HG03460 (cell line): Measurements from ENCODE around the gene ZP4.
A peak's percentile ranks its signal among the peaks of the same experiment; 100 is the strongest.

ENCODE experiments used
- ATAC-seq: cut with Tn5 transposase; IDR thresholded peaks from one replicate; pipeline ENCODE4 v1.9.1; 2021; ENCODE audit not compliant: unreplicated experiment

Gene ZP4, protein sequence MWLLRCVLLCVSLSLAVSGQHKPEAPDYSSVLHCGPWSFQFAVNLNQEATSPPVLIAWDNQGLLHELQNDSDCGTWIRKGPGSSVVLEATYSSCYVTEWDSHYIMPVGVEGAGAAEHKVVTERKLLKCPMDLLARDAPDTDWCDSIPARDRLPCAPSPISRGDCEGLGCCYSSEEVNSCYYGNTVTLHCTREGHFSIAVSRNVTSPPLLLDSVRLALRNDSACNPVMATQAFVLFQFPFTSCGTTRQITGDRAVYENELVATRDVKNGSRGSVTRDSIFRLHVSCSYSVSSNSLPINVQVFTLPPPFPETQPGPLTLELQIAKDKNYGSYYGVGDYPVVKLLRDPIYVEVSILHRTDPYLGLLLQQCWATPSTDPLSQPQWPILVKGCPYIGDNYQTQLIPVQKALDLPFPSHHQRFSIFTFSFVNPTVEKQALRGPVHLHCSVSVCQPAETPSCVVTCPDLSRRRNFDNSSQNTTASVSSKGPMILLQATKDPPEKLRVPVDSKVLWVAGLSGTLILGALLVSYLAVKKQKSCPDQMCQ

DNA sequence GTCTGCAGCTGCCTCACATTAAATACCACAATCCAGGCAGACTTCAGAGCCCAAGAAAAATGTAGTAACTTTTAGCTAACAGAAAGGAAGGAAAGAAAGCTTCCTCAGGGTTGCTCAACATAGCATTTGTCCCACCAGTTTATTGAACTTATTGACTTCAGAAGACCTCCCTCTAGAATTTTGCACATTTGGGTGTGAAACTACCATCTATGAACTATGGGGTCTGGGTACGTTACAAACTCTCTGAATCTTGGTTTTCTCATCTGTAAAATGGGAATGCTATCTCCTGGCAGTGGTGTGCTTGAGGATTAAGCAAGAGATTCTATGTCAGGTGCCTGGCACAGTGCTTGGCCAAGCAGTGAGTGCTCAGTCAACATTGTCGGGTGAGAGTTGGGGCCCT lies at the start of gene ZP4:
ZP4 (minus strand) TSS at position 101 of the 400 bp plus-strand sequence. CDS start 287 bp downstream, outside the sequence.
- ATAC-seq: no peak

DNA sequence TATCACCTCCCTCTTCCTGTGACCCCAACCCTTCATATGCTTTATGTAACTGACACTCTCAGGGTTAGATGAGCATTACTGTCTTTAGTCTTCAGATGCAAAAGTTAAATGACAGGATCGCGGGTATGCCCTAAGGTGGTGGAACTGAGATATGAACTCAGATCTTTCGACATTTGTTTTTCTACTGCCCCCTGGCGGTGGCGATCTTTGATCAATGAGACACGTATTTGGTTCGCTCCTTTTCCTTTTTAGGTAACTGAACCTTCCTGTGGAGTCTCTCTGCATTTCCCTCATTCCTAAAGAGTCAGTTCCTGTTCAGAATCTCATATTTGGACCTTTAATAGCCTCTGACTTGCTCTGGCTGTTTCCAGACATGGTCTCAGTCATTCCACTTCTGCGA lies 47.8 kb upstream of the ZP4 start:
- no peak for ATAC-seq

DNA sequence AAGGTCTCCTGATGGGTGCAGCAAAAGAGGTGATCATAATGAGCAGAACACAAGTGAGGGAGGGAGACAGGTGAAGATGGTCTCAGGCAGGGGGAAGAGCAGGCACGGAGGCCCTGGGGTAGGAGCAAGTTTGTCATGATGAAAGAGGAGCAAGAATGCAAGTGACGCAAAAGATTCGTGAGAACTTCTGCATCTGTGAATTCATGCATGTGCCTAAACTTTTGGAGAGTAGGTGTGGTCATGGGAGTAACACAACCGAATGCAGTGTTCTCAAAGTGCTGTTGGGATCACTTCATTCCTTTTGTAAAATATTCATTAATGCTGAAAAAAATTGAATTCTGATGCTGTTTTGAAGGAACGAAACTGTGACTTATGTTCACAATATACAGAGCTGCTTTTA lies 47.3 kb upstream of the ZP4 start:
- ATAC-seq: no peak

DNA sequence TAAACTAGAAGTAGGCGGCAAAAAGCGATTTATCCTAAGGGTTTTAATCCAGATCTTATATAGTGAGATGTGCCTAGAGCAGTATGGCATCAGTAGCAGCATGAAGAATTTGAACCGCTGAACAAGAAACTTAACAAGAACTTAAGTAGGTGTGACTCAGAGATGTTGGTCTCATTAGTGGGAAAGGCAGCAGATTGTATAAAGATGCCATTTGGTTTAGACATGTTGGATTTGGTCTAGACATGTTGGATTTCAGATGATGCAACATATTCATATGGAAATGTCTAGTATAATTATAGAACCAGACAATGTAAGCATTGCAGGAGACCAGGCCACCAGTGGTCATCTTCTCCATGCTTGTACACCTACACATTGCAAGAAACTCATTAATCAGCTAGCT lies 42.1 kb upstream of the ZP4 start:
- no peak for ATAC-seq

DNA sequence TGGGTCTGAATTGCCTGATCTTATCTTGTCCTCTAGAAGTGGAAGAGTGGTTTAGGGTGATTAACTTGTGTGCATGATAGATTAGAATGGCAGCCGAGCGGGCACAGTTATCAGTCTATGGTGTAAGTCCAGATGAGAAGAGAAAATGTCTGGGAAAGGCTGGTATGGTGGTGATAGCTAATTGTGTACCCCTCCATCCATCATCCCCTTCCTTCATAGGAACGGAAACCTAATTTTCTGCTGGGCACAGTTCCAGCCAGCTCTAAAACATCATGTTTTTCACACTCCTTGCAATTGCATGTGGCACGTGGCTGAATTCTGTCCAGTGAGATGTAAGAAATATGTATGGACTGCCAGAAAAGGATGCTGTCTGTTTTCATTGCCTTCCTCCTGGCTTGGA lies 40.9 kb upstream of the ZP4 start:
- no peak for ATAC-seq

DNA sequence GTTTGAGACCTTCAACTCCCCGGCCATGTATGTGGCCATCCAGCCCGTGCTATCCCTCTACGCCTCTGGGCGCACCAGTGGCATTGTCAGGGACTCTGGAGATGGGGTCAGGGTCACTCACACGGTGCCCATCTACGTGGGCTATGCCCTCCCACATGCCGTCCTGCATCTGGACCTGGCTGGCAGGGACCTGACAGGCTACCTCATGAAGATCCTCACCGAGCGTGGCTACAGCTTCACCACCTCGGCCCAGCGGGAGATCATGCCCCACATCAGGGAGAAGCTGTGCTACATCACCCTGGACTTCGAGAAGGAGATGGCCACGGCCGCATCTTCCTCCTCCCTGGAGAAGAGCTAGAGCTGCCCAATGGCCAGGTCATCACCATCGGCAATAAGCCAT lies 36.5 kb upstream of the ZP4 start:
- no peak for ATAC-seq

DNA sequence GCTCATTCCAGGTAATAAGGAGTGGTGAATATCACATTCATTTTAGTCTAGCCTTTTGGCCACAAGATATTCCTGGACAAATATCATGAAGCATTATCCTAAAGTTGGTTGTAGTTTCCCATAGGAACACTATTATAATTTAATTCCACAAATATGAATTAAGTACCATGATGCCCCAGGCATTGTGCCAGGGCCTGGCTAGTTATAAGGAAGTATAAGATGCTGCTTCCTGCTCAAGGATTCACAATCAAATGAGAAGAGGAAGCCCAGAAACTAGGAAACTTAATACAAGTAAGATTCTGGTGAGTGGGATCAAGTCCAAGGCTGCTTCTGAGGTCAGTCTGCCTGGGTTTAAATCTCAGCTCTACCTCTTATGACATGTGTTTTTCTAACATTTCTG lies 30.6 kb upstream of the ZP4 start:
- no peak for ATAC-seq

DNA sequence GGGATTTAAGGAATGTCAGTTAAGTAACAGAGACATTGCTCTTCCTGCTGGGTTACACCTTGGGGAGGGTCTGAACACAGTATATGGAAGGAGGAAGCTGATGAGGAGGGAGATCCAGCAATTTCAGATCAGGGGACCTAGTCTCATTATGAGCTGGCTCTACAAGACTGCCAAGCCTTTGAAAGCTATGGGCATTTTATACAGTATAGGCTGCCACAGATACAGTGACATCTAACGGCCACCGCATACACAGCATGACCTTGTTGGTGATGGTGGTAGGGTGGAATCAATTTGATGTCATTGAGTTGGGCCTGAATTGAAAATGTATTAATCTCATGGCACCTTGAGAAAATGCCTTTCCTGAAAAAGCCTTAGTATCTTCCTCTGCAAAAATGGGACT lies 22.6 kb upstream of the ZP4 start:
- no peak for ATAC-seq

DNA sequence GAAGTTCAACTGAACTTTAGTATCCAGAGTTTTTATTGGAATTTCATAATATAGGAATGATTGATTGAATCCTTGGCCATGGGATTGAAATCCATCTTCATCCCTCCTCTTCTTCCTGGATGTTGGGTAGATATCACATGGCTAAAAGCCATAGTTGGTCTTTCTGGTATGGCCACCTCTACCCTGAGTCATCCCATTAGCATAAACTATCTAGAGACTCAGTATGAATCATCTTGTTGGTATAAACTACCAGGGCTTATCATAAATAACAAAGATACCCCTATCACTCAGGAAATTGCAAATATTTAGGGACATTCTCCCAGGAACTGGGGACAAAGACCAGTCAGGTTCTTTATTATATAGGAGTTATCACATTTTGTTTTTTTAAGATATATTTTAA lies 21.2 kb upstream of the ZP4 start:
- ATAC-seq: no peak

DNA sequence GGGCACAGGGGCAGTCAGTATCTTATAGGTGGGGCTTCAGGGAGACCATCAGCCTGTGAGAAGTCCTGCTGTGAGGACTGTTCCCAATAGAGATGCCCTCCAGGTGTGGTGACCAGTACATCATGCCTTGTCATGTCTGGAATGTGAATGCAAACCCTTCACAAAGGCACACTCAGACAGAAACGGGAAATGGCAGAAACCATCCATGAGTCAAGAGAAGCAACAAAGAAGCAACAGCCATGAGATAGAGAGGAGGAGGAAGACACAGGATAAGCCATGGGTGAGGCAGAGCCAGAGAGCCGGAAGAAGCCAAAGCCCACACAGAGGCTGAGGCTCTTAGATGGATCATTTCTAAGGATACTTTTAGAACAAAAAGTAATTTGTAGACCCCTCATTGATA lies 20.1 kb upstream of the ZP4 start:
- no peak for ATAC-seq

DNA sequence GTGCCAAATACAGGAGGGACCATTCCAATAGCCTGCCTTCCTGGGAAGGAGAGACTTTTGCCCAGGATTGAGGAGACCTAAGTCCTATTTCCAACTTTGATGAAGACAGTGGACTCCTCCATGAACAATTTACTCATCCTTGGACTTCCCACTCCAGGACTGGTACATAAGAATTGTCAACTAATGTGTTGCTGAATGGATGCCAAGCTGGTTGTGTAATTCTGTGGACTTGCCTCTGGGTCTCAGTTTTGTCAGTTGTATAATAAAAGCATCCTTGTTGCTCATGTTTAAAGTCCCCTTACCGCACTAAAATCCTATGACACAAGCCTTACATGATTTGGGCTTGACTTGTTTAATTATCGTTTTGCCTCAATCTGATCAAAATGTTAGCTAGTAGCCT lies 13.2 kb upstream of the ZP4 start:
- ATAC-seq: no peak

DNA sequence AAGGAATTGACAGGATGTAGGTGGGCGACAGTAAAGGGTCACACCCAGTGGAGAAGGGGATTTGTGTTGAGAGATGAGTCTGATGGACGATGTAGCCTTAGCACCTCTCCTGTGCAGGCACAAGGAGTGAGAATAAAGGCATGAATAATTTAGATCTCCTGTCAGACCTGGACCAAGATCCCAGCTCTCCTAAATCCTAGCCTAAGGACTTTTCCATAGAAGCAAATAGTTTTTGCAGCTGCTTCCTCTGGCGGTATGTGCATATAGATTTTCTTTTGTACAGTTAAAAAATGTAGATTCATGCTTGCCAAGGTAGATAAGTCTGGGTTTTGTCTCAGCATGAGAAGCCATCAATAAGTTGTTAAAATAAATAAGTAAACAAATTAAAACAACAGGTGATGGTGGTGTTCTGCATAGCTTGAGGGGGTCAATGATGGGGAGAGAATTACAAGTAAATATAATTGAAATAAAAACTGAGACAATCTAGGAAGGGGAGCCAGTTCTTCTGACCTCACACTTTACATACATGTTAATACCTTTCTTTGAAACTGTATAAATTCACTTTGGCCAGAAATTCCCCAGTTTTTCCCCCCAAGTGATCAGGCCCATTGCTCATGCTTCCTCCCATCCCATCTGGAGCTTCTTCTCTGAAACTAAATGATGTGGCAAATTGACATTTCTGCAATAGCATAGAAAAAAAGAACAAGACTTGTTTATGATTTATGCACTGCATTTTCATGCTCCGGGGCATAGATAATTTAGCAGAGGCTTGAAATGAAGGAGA lies 12.4 kb upstream of the ZP4 start:
- no peak for ATAC-seq

DNA sequence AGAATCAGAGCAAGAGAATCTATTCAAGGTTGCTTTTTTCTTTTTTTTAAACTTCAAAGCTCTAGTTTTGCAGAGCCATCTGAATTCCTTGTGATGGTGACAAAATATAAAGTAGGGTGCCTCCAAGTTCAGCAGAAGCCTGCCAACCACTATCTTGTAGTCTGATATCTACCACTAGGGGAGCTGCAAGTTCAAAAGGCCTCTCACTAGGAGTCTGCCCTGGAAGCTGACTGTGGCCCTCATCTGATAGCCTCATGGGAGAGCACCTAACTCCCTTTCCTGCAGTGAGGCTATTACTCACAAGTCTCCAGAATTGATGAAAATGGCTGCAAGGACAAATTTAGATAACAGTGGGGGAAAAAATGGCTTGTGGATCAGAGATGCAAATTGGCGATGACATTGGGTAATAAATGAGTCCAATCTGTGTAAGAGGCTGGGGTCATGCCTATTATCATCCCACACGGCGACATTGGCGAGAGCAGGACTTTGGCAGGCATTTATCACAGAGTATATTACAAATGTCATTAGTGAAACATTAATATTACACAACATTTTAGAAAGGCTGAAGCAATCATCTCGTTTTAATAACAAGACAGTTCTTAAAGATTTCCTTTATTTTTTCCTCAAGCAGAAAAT lies 10.7 kb upstream of the ZP4 start:
- peak; percentile 71 for ATAC-seq

DNA sequence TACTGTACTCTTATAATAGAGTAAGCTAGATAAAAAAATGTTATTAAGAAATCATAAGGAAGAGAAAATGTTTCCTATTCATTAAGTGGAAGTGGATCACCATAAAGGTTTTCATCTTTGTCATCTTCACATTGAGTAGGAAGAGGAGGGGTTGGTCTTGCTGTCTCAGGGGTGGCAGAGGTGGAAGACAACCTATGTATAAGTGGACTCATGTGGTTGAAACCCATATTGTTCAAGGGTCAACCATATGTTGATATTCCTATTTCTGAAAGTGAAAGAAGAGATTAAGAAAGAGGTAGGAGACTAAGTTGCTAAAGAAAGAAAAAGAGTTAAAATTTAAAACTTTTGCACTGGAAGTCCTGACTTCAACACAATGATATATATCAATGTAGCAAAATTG lies 4.9 kb upstream of the ZP4 start:
- no peak for ATAC-seq

DNA sequence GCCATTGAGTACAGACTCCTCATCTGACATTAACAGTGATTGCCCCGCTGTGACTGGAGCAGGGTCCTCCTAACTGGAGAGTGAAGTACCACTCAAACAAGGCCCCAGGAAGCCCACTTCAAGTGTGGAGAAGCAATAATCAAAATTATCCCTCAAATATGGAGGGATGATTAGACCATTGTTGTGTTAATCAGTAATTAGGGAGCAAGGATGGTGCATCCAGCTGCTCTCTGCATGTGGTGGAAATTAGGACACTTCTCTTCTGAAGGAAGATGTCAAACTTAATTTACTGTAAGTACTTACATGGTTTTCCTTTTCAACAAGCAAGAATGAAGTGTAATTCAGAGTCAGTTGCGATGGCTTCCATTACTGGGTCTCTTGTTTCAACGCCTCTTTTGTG lies 3.4 kb upstream of the ZP4 start:
- ATAC-seq: no peak

DNA sequence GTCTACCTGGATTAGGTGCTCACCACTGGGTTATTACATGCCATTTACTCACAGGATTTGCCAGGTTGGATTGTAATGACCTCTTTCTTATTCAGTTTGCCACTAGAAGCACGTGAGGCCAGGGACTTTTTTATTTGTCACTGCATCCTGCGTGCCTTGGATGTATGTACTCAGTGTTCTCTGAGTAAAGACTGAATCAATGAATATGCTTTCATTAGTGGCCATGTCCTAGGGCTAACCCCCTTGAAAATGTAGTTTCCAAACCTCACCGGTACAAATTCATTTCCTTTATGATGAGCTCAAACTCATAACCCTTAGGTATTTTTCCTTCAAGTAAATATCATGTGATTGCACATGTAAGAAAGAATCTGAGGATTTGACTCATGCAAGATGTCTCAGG lies 1.3 kb upstream of the ZP4 start:
- ATAC-seq: no peak

DNA sequence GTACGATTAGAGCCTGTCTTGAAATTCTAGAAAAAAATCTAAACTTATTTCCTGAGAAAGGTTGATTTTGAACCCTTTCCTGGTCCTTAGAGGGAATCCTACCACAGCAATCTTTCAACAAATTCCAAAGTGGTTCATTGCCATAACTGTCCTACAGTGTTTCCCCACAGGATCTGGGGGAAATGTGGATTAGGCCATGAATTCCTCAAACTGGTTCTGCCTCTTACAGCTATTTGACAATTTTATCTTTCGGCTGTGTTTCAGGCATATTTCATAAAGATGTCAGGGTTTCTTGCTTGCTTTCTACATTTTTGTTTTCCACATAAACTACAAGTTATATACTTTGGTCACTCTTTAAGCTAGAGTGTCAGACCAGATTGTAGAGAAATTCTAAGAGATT lies 544 bp upstream of the ZP4 start:
- ATAC-seq: no peak

DNA sequence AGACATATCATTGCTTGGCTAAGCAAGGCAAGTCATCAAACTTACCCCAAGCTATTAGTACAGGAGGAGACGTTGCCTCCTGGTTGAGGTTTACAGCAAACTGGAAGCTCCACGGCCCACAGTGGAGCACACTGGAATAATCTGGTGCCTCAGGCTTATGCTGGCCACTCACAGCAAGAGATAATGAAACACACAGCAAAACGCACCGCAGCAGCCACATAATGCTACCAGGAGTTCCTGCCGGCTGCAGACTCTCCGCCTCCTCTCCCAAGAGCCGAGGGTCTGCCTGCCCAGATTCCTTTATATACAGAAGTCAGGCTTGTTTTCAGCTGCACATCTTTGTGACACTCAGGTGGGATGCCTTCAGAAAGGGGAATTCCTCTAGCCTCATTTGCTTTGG lies 306 bp downstream of the ZP4 start:
- no peak for ATAC-seq

DNA sequence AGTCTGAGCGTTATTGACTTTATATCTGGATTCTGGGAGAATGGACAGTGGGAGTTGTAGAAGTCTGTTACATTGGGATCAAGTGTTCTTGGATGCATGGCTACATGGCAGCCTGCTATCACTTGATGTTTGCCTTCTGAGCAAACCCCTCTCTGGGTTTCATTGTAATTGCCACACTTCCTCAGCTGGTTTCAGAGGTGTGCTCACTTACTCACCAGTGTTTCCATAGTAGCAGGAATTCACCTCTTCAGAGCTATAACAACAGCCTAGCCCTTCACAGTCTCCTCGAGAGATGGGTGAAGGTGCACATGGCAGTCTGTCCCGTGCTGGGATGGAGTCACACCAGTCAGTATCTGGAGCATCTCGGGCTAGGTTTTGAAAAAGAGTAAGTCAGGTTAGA lies 2.6 kb downstream of the ZP4 start:
- ATAC-seq: no peak

DNA sequence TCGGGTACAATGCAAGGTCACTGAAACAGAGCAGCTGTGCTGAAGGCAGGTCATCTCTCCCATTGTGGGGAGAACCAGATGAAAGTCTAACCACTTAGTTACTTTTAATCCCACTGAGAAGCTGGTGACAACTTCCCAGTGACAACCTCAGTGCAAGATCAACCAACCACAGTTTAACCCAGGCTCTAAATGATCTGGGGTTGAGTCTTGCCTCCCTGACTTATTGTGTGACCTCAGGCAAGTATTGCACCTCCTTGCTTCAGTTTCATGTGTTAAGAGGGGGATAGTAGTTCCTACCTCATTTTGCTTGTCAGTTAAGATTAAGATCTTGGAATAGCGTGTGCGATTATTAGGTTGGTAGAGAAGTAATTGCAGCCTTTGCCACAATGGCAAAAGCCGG lies 3.2 kb downstream of the ZP4 start:
- no peak for ATAC-seq

DNA sequence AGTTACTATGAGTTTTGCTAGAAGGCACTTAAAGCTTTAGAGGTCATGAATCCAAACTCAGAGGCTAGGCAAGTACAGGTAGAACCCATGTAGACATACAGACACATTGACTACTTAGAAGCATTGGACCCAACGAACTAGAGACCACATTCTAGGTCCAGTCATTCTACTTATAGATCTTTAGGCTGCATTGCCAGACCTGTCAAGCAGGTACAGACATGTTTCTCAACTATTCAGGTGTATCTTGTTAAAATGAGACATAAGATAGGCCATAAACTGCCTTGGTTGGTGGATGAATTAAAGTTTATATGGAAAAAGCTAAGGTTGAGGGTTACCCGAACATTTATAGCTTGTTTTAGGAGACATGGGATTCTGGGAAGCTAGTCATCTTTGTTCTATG lies 6.5 kb downstream of the ZP4 start:
- no peak for ATAC-seq

DNA sequence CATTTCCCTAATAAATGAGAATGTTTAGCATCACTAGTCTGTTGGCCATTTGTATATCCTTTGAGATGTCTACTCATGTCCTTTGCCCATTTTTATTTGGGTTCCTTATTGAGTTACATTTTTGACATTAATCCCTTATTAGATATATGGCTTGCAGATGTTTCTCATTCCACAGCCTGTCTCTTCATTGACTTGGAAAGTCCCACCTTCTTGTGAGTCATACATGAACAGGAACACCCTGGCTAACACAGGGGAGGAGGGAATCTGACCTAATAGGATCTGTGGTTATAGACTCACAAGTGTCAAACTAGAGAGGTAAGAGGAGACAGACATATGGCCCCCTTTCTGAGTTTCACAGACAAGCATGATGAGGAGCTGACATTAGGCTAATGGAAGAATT lies 11.5 kb downstream of the ZP4 start:
- ATAC-seq: no peak
